ENCODE results near the gene CACNA1A. TPM values are rescaled to one million over a fixed set of nuclear protein-coding genes. Genes with fewer than 3 reads are reported as not detected.

CACNA1A gene
- total and polyA plus RNA-seq, 2 of the 13 experiments (the other 11 are each of a cell fraction or from before 2014, with no cell fraction given) = not detected

GRCh38 chr19:13373599-13373998 lies 132.7 kb downstream of the CACNA1A start (continued):
- TF ChIP-seq FOXO4 (CRISPR knock-in tag; conservative IDR thresholded peaks at IDR 0.05) (no peak), SRSF1 (optimal IDR thresholded peaks at IDR 0.05; ENCODE audit: low read depth, low read length) (no peak), ZNF430 (CRISPR knock-in tag; IDR thresholded peaks at IDR 0.05) (no peak), CCDC6 (CRISPR knock-in tag; IDR thresholded peaks at IDR 0.05) (no peak), ETV5 (CRISPR knock-in tag; IDR thresholded peaks at IDR 0.05; ENCODE audit: borderline replicate concordance) (no peak), RXRB (CRISPR knock-in tag; IDR thresholded peaks at IDR 0.05; ENCODE audit: borderline replicate concordance) (no peak), ZNF546 (CRISPR knock-in tag; conservative IDR thresholded peaks at IDR 0.05) (no peak), TSC22D2 (CRISPR knock-in tag; IDR thresholded peaks at IDR 0.05; ENCODE audit: borderline replicate concordance) (no peak)

- Histone ChIP-seq H3K79me2 (ENCODE audit: insufficient read depth, low read length) (no peaks in the 10 kb centered on the region), H4K20me1 (ENCODE audit: insufficient read depth, low read length) (no peaks in the 10 kb centered on the region), H3K27ac (ENCODE audit: extremely low read length, insufficient read depth, low read length) (no peak overlapping the region), H3K4me1 (ENCODE audit: insufficient read depth, low read length) (no peaks in the 10 kb centered on the region), H2AFZ (ENCODE audit: low read length) (no peak overlapping the region), H3K36me3 (replicated peaks in 1 of 2; ENCODE audit: control insufficient read depth in 1 of 2, insufficient read depth in 2 of 2, low read length in 2 of 2) (no peaks in the 10 kb centered on the region), H3K9me3 (ENCODE audit: low read length) (no peaks in the 10 kb centered on the region), H3K27me3 (ENCODE audit: control insufficient read depth in 1 of 2, insufficient read depth in 2 of 2, low read length in 2 of 2) (no peaks in the 10 kb centered on the region), H3K4me2 (ENCODE audit: low read depth, low read length) (no peak overlapping the region), H3K4me3 (replicated peaks in 1 of 3; ENCODE audit: insufficient read depth in 1 of 3, low read depth in 2 of 3, low read length in 3 of 3) (no peak overlapping the region), H3K9ac (ENCODE audit: insufficient read depth, low read depth, low read length) (no peak overlapping the region)
- in situ Hi-C loops (cut with HindIII; ENCODE audit: extremely low pct_ligation_motif_present, low pct_unique_long_range_greater_than_20kb) (no loop called here), intact Hi-C loops (cut with micrococcal nuclease; ENCODE audit: unreplicated experiment) (no loop called here)
- BruUV-seq (replicated peaks) = no TSS peak
- no peak for ATAC-seq
- CTCF ChIA-PET (ENCODE audit: low intra/inter-chr PET ratio, low total read pairs) = no interaction called here
- 46% methylated on average over 5 of the region's 5 CpGs for WGBS (ENCODE audit: low lambda C conversion rate)
- no peak for DNase-seq (ENCODE audit: low spot score)
- TF ChIP-seq RFX1 (IDR thresholded peaks at IDR 0.05) (no peak), ZNF629 (CRISPR knock-in tag; conservative IDR thresholded peaks at IDR 0.05) (peak; percentile 59)
- FAIRE-seq = no peak
- POLR2A ChIA-PET = no interaction called here
Observed at GRCh38 chr19:13370948-13371347, 135.3 kb downstream of the CACNA1A start.

All from HepG2 (cell line).